ENCODE data around the gene PDE9A.

- TF ChIP-seq EZH2 (IDR thresholded peaks at IDR 0.05; ENCODE audit: insufficient read depth, poor library complexity, severe bottlenecking) (no peak), EZH2phosphoT487 (IDR thresholded peaks at IDR 0.05; ENCODE audit: insufficient read depth, low read depth) (no peak)
These were observed 11.2 kb downstream of the PDE9A start for GRCh38 chr21:42664614-42665013.
